ENCODE measurements around the gene KAZN.

KAZN gene

GRCh38 chr1:15002325-15002724, 403.8 kb downstream of the KAZN start:
- H3K4me3 ChIP-seq (ENCODE audit: low read depth, low read length): no peak overlapping the region
- no peak for TF ChIP-seq CTCF (IDR thresholded peaks at IDR 0.05; ENCODE audit: control insufficient read depth, extremely low read depth, insufficient read depth)
- no peak for DNase-seq (ENCODE audit: low read depth)

GRCh38 chr1:15004396-15004795, 405.9 kb downstream of the KAZN start:
- H3K4me3 ChIP-seq (ENCODE audit: low read depth, low read length): no peak overlapping the region
- TF ChIP-seq CTCF (IDR thresholded peaks at IDR 0.05; ENCODE audit: control insufficient read depth, extremely low read depth, insufficient read depth): no peak
- DNase-seq (ENCODE audit: low read depth): no peak

GRCh38 chr1:15005116-15005515, 406.6 kb downstream of the KAZN start:
- no peak overlapping the region for H3K4me3 ChIP-seq (ENCODE audit: low read depth, low read length)
- no peak for DNase-seq (ENCODE audit: low read depth)
- TF ChIP-seq CTCF (IDR thresholded peaks at IDR 0.05; ENCODE audit: control insufficient read depth, extremely low read depth, insufficient read depth): no peak

GRCh38 chr1:15007368-15007767, 408.9 kb downstream of the KAZN start:
- H3K4me3 ChIP-seq (ENCODE audit: low read depth, low read length): no peak overlapping the region
- no peak for TF ChIP-seq CTCF (IDR thresholded peaks at IDR 0.05; ENCODE audit: control insufficient read depth, extremely low read depth, insufficient read depth)
- DNase-seq (ENCODE audit: low read depth): no peak

- no peak for TF ChIP-seq CTCF (IDR thresholded peaks at IDR 0.05; ENCODE audit: control insufficient read depth, extremely low read depth, insufficient read depth)
- no peak for DNase-seq (ENCODE audit: low read depth)
Observed at GRCh38 chr1:15007842-15008241, 409.4 kb downstream of the KAZN start.

GRCh38 chr1:15008783-15009729, 410.6 kb downstream of the KAZN start:
- H3K4me3 ChIP-seq (ENCODE audit: low read depth, low read length): no peak overlapping the region
- TF ChIP-seq CTCF (IDR thresholded peaks at IDR 0.05; ENCODE audit: control insufficient read depth, extremely low read depth, insufficient read depth): no peak
- DNase-seq (ENCODE audit: low read depth): no peak

More at GRCh38 chr1:15007842-15008241, 409.4 kb downstream of the KAZN start:
- H3K4me3 ChIP-seq (ENCODE audit: low read depth, low read length): no peak overlapping the region

Data from LNCaP clone FGC (cell line).